Activated CD4-positive, alpha-beta T cell treated with anti-CD3 and anti-CD28 coated beads, Interleukin-2, amount 10 ng/mL, durations not matched to agents 7 days and 5 days (primary cell): ENCODE results near the gene FOCAD. TPM values are rescaled to one million over a fixed set of nuclear protein-coding genes. Genes with fewer than 3 reads are reported as not detected.
A peak's percentile ranks its signal among the peaks of the same experiment; 100 is the strongest.

Experiments
- CTCF ChIA-PET: fragments of 350-600 bp; sonication (Branson Sonifier 250); formaldehyde crosslinking; loops from one replicate; lab custom pipeline; 2021; ENCODE audit warnings: antibody characterized with exemption; lab: Charles Lee
- POLR2A ChIA-PET: fragments of 350-600 bp; sonication (Branson Sonifier 250); formaldehyde crosslinking; loops from one replicate; lab custom pipeline; 2021; ENCODE audit warnings: antibody characterized with exemption; lab: Charles Lee
- DNase-seq: peaks from one replicate; pipeline ENCODE4 v3.0.0-alpha.2; 2020
- H3K27ac Mint-ChIP-seq: one replicate; pipeline ENCODE4 v1.8.0; 2021; ENCODE audit warnings: mild to moderate bottlenecking, moderate library complexity, mixed read lengths
- H3K27me3 Mint-ChIP-seq: one replicate; pipeline ENCODE4 v1.8.0; 2021; ENCODE audit warnings: mixed read lengths
- H3K36me3 Mint-ChIP-seq: one replicate; pipeline ENCODE4 v1.8.0; 2021; ENCODE audit warnings: low read depth, mixed read lengths
- H3K4me1 Mint-ChIP-seq: one replicate; pipeline ENCODE4 v1.8.0; 2021; ENCODE audit warnings: mixed read lengths
- H3K4me3 Mint-ChIP-seq: one replicate; pipeline ENCODE4 v1.8.0; 2021; ENCODE audit warnings: mild to moderate bottlenecking, moderate library complexity, mixed read lengths
- H3K9me3 Mint-ChIP-seq: one replicate; pipeline ENCODE4 v1.8.0; 2021; ENCODE audit warnings: mixed read lengths
- total RNA-seq, 2 experiments: library from RNA; stranded (reverse); gene quantifications; one replicate each; pipeline ENCODE4 v1.2.3, GENCODE V29; 2021

FOCAD gene
- total RNA-seq, 2 experiments from 2014 or later: 31.4 to 32.1 TPM

DNA sequence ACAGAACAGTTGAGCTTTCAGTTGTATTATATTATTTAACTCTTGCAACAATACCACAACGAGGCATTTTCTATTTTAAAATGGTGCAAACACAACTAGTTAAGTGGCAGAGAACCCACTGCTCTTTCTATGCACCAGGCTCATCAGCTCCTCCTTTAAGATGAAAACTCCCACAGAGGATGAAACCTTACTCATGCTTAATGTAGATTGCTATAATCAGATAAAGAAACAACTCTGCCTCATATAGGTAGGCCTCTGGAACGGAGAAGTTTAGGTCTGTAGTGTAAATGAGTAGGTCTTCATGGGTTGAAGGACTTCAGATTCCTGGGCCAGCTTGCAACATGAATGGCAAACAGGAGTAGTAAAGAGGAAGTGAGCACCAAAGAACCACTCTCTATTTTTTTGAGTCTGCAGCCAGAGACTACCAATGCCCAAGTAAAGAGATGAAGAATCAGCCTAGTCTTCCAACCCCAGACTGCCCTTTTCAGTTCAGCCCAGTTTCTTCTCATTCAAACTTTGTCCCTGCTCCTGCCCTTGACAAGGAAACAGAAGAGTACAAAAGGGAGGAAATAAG lies 313.5 kb downstream of the FOCAD start:
- ChIA-PET POLR2A (no interaction called here), CTCF (interaction anchor here (1.3 to 1.5 kb wide), 2 partner anchors 14 to 19 kb away, joined by 3 read pairs; no protein-coding TSS in a partner anchor)
- Mint-ChIP-seq H3K9me3 (peaks cover 17% of the 10 kb centered on the region), H3K36me3 (peaks cover 66% of the 10 kb centered on the region), H3K27ac (no peak overlapping the region), H3K4me3 (no peak overlapping the region), H3K27me3 (no peaks in the 10 kb centered on the region), H3K4me1 (peaks cover 29% of the 10 kb centered on the region)
- DNase-seq: no peak

DNA sequence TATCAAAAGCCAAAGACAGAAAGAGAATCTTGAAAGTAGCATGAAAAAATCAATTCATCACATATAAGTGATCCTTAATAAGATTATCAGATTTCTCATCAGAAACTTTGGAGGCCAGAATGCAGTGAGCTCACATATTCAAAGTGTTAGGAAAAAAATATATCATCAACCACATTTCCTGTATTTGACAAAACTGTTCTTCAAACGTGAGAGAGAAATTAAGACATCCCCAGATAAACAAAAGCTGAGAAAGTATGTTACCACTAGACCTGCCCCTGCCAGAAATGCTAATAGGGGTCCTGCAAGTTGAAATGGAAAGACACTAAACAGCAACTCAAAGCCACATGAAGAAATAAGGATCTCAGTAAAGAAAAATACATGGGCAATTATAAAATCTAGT lies 317.5 kb downstream of the FOCAD start:
- H3K4me1 Mint-ChIP-seq: peaks cover 26% of the 10 kb centered on the region
- no peak overlapping the region for H3K27ac Mint-ChIP-seq
- no peak for DNase-seq
- no peaks in the 10 kb centered on the region for H3K27me3 Mint-ChIP-seq
- POLR2A ChIA-PET: no interaction called here
- peaks cover 66% of the 10 kb centered on the region for H3K36me3 Mint-ChIP-seq
- CTCF ChIA-PET: interaction anchor here (1.2 kb wide), 1 partner anchor 25 kb away, joined by 4 read pairs; no protein-coding TSS in a partner anchor
- H3K9me3 Mint-ChIP-seq: peaks cover 15% of the 10 kb centered on the region
- H3K4me3 Mint-ChIP-seq: no peak overlapping the region

DNA sequence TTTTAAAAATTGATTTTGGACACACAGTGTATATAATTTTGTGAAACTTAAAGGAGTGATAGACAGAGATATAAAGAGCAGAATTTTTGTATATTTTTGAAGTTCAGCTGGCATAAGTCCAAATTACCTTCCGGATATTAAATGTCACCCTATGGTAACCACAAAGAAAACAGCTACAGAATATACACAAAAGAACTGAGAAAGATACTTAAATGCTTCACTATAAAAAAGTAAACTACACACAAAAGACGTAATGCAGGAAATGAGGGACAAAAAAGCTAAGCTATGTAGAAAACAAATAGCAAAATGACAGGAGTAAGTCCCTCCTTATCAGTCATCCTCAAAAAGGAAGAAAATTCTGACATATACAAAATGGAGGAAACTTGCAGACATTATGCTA lies 318.0 kb downstream of the FOCAD start:
- CTCF ChIA-PET: interaction anchor here (1.2 kb wide), 1 partner anchor 25 kb away, joined by 4 read pairs; no protein-coding TSS in a partner anchor
- H3K36me3 Mint-ChIP-seq: peaks cover 66% of the 10 kb centered on the region
- DNase-seq: no peak
- H3K4me3 Mint-ChIP-seq: no peak overlapping the region
- H3K27me3 Mint-ChIP-seq: no peaks in the 10 kb centered on the region
- H3K9me3 Mint-ChIP-seq: peaks cover 15% of the 10 kb centered on the region
- POLR2A ChIA-PET: no interaction called here
- peaks cover 22% of the 10 kb centered on the region for H3K4me1 Mint-ChIP-seq
- no peak overlapping the region for H3K27ac Mint-ChIP-seq

- no peaks in the 10 kb centered on the region for H3K27me3 Mint-ChIP-seq
- no peak overlapping the region for H3K27ac Mint-ChIP-seq
- H3K4me1 Mint-ChIP-seq: no peaks in the 10 kb centered on the region
- no peak for DNase-seq
- CTCF ChIA-PET: no interaction called here
- POLR2A ChIA-PET: no interaction called here
- H3K4me3 Mint-ChIP-seq: no peak overlapping the region
- H3K9me3 Mint-ChIP-seq: peaks cover 3% of the 10 kb centered on the region
- H3K36me3 Mint-ChIP-seq: peaks cover 66% of the 10 kb centered on the region
Measured at GRCh38 chr9:21015129-21015815, 331.2 kb downstream of the FOCAD start.

DNA sequence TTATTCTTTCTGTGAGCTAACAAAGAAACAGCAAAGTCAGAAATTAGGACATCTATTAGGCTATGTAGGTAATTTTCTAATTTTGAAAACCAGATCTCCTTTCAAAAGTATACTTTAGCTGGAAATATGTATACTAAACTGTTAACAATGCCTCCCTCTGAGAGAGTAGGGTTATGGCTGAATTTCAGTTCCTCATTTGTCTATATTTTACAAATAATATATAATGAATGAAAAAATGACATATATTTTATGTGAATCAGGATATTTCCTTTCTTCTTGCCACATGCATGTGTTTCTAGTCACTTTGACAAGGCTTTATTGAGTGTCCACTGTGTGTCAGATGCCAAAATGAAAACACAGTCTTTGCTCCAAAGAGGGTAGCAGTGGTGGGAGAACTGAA lies 331.9 kb downstream of the FOCAD start:
- CTCF ChIA-PET: no interaction called here
- POLR2A ChIA-PET: no interaction called here
- no peaks in the 10 kb centered on the region for H3K27me3 Mint-ChIP-seq
- H3K4me3 Mint-ChIP-seq: no peak overlapping the region
- peaks cover 3% of the 10 kb centered on the region for H3K9me3 Mint-ChIP-seq
- no peaks in the 10 kb centered on the region for H3K4me1 Mint-ChIP-seq
- DNase-seq: no peak
- peaks cover 65% of the 10 kb centered on the region for H3K36me3 Mint-ChIP-seq
- no peak overlapping the region for H3K27ac Mint-ChIP-seq

- no peak overlapping the region for H3K4me3 Mint-ChIP-seq
- POLR2A ChIA-PET: no interaction called here
- no peak overlapping the region for H3K27ac Mint-ChIP-seq
- no peaks in the 10 kb centered on the region for H3K4me1 Mint-ChIP-seq
- no peak for DNase-seq
- H3K27me3 Mint-ChIP-seq: no peaks in the 10 kb centered on the region
- H3K9me3 Mint-ChIP-seq: peaks cover 3% of the 10 kb centered on the region
- peaks cover 66% of the 10 kb centered on the region for H3K36me3 Mint-ChIP-seq
- CTCF ChIA-PET: no interaction called here
Measured at GRCh38 chr9:21016701-21017491, 332.8 kb downstream of the FOCAD start.

GRCh38 chr9:21018177-21018576 lies 334.1 kb downstream of the FOCAD start:
- ChIA-PET POLR2A (no interaction called here), CTCF (interaction anchor here (0.5 kb wide), 1 partner anchor 359 kb away, joined by 3 read pairs; no protein-coding TSS in a partner anchor)
- H3K4me1 Mint-ChIP-seq: peaks cover 6% of the 10 kb centered on the region
- DNase-seq: no peak
- H3K36me3 Mint-ChIP-seq: peaks cover 67% of the 10 kb centered on the region
- peaks cover 5% of the 10 kb centered on the region for H3K9me3 Mint-ChIP-seq
- H3K27ac Mint-ChIP-seq: no peak overlapping the region
- no peaks in the 10 kb centered on the region for H3K27me3 Mint-ChIP-seq
- no peak overlapping the region for H3K4me3 Mint-ChIP-seq

DNA sequence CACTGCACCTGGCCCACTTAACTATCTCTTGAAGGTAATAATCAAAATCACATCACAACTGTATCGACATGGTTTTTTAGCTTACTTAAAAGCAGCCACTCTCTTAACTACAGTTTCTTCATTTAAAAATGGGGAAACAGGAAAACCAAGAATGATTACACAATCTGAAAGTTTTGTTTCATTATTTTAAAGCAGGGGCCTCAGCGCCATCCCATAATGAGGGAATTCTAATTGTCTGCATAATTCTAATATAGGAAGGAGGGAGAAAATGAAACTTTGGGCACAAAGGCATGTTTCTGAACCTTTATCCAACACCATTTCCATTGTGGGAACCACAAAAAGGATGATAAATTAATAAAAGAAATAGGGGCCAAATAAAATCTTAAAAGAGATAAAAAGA lies 339.8 kb downstream of the FOCAD start:
- Mint-ChIP-seq H3K9me3 (peaks cover 2% of the 10 kb centered on the region), H3K4me1 (peaks cover 14% of the 10 kb centered on the region), H3K27me3 (no peaks in the 10 kb centered on the region), H3K27ac (no peak overlapping the region), H3K4me3 (no peak overlapping the region), H3K36me3 (peaks cover 67% of the 10 kb centered on the region)
- ChIA-PET POLR2A (no interaction called here), CTCF (interaction anchor here (0.7 kb wide), 1 partner anchor 747 kb away, joined by 3 read pairs; no protein-coding TSS in a partner anchor)
- DNase-seq: no peak

- ChIA-PET CTCF (interaction anchor here (0.6 to 1.5 kb wide), 3 partner anchors 22 to 1853 kb away, joined by 3 to 4 read pairs (median 4); no protein-coding TSS in a partner anchor), POLR2A (no interaction called here)
- Mint-ChIP-seq H3K27ac (no peak overlapping the region), H3K4me1 (peaks cover 20% of the 10 kb centered on the region), H3K36me3 (peaks cover 46% of the 10 kb centered on the region), H3K4me3 (no peak overlapping the region), H3K27me3 (no peaks in the 10 kb centered on the region), H3K9me3 (peaks cover 3% of the 10 kb centered on the region)
- DNase-seq: no peak
Measured at GRCh38 chr9:21027295-21027694, 343.2 kb downstream of the FOCAD start.

DNA sequence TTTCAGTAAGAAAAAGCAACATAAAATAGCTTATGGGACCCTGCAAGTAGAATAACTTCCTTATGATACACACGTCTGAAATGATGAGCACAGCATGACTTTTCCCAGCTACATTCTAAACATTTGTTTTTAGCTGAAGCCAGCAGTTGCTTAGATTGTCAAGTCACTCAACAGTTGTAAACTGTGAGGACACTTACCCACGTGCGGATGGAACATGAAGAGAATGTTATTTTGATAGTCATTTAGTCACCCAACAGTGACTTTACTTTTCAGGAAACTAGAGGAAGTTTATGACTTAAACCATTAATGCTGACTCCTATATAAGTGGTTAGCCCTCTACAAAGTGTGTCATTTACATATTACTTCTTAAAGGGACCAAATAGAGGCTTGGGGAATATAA lies 344.4 kb downstream of the FOCAD start:
- CTCF ChIA-PET: interaction anchor here (0.7 to 1.4 kb wide), 2 partner anchors 23 to 36 kb away, joined by 4 to 5 read pairs; no protein-coding TSS in a partner anchor
- Mint-ChIP-seq H3K27me3 (no peaks in the 10 kb centered on the region), H3K4me1 (peaks cover 24% of the 10 kb centered on the region), H3K4me3 (no peak overlapping the region), H3K36me3 (peaks cover 47% of the 10 kb centered on the region), H3K27ac (no peak overlapping the region), H3K9me3 (peaks cover 2% of the 10 kb centered on the region)
- no peak for DNase-seq
- POLR2A ChIA-PET: no interaction called here

DNA sequence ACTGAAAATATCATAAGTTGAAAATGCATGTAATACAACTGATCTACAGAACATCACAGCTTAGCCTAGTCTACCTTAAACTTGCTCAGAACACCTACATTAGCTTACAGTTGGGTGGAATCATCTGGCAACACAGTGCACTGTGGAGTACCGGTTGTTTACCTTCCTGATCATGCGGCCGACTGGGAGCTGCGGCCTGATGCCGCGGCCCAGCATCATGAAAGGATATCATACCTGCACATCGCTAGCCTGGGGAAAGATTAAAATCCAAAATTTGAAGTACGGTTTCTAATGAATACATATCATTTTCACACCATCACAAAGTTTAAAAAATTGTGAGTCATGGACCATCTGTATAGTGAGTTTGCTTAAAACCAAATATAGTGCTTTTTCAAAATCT lies 345.6 kb downstream of the FOCAD start:
- POLR2A ChIA-PET: no interaction called here
- Mint-ChIP-seq H3K9me3 (peaks cover 2% of the 10 kb centered on the region), H3K4me3 (no peak overlapping the region), H3K27me3 (no peaks in the 10 kb centered on the region), H3K4me1 (peaks cover 18% of the 10 kb centered on the region), H3K27ac (no peak overlapping the region), H3K36me3 (peaks cover 37% of the 10 kb centered on the region)
- no peak for DNase-seq
- CTCF ChIA-PET: interaction anchor here (0.6 to 1.9 kb wide), 2 partner anchors 10 to 46 kb away, joined by 3 to 6 read pairs; no protein-coding TSS in a partner anchor

- no peak overlapping the region for H3K4me3 Mint-ChIP-seq
- peaks cover 33% of the 10 kb centered on the region for H3K36me3 Mint-ChIP-seq
- peak; percentile 27 for DNase-seq
- H3K9me3 Mint-ChIP-seq: peaks cover 2% of the 10 kb centered on the region
- ChIA-PET POLR2A (no interaction called here), CTCF (interaction anchor here (0.5 to 1.9 kb wide), 4 partner anchors 10 to 1832 kb away, joined by 3 to 6 read pairs (median 4); no protein-coding TSS in a partner anchor)
- peaks cover 18% of the 10 kb centered on the region for H3K4me1 Mint-ChIP-seq
- no peaks in the 10 kb centered on the region for H3K27me3 Mint-ChIP-seq
- H3K27ac Mint-ChIP-seq: no peak overlapping the region
Measured at GRCh38 chr9:21030389-21031035, 346.5 kb downstream of the FOCAD start.
